GM18526 (cell line): ENCODE measurements around the gene GRIN2A.

Source experiments
- POLR2A ChIP-seq: IDR thresholded peaks from 3 replicates; pipeline ENCODE4 v1.6.1; 2011; ENCODE audit not compliant: insufficient read length; ENCODE audit errors: extremely low read depth

The GRIN2A gene

DNA sequence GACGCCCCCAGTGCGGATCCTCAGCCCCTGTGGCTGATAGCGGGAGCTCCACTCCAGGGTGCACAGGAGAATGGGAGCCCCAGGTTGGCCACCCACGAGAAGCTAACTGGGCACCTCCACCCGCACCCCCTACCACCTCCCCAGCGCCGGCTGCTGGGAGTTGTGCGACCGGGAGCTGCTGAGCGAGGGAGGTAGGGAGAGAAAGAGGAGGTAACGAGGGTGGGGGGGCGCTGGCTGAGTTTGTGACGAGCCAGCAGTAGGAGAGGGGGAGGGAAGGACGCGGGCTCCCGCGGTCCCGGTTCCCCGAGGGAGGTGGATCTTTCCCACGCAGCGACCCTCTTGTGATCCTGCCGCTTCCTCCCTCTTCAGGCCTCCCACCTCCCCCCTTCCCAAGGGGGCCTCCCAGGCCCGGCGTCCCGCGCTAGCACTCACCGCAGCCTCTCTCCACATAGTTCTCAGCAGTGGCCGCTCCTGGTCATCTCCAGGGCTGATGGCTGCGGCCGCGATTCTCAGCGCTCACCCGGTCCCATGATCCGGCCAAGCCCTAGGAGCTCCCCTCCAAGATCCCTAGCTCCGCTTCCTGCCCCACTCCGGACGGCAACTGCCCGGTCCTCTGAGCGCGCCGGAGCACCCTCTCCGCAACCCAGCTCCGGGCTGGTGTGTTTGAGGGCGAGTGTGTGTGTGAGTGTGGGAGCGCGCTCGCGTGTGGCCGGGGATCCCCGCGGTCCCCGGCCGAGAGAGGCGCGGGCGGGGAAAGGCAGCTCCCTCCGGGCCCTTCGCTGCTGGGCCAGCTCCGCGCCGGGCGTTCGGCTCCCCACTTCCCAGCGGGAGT is at the start of gene GRIN2A:
Gene GRIN2A, minus strand, starts transcription at position 207 of the 832 bp plus-strand sequence. CDS start 2,017 bp downstream, outside the sequence.
- TF ChIP-seq POLR2A: no peak

DNA sequence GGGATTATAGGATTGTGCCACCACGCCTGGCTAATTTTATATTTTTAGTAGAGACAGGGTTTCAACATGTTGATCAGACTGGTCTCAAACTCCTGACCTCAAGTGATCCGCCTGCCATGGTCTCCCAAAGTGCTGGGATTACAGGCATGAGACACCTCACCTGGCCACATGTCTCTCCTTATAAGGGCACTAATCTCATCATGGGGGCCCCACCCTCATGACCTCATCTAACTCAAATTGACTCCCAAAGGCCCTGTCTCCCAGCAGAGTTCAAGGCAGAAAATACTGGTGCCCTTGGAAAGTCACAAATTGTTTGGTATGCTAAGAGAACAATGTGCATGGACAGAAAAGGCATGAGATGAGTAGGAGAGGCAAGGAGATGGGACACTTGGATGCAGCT is 49.3 kb upstream of the GRIN2A start:
- no peak for TF ChIP-seq POLR2A

DNA sequence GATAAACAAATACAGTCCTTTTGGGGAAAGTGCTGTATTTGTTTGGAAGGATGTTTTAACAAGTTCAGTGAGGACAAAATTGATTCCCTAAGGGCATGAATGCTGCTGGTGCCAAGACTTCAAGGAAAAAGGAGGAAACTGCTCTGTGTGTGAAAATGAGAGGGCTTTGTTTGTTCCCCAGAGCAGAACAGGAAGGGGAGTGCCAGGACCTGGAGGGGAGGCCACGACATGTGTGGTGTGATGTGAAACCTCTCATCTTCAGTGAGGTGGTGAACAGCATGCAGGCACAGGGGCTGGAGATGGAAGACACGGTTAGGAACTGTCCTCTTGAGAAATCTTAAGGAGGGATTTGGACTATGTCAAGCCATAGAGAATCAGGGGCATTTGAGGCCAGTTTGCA is 46.6 kb upstream of the GRIN2A start:
- no peak for TF ChIP-seq POLR2A

DNA sequence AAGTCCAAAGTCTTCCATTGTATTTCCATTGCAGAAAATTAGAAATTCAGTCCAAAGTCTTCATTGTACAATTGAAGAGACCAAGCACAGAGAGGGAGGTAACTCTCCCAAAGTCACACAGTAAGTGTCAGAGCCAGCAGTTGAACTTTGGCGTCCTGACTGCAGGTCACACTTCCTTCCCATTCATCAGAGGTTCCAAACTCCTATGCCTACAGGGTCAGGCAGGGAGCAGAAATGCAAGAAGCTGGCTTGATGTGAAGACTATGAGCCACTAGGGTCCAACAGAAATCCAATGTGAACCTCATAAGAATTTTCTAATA is 44.7 kb upstream of the GRIN2A start:
- no peak for TF ChIP-seq POLR2A

DNA sequence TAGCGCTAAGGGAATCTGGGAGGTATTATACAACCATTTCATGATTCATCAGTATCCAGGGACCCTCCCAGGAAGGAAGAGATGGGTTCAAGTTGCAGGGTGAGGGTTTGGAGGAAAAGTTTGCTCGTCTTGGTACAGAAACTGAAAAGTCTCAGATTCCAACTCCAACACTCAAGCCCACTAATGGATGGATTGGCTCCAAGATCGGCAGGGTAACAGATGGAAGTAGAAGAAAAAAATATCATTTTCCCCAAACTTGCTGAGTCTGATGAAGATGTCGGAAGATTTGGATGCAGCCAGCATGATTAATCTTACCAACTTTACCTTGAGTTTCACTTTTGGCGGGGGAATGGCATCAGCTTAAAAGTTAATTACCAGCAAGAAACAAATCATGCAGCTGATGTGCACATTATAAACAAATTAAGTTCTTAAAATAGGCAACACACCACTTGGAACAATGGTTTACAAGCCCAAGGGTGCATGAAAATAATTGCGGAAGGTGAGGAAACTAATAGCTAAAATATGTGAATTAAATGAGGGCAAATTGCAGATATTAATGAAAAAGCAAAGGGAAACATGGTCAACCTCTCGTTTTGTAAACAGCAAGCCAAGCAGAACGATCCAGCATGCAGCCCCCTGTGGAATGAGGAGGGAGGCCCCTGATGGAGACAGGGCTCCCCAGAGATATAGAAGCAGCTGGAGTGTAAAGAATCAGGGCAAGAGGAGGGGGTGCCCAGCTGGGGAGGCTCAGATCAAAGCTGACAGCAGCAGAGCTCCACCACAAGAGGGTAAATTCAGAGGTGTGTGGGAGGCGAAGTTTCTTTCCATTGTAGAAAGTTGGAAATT is 44.1 kb upstream of the GRIN2A start:
- TF ChIP-seq POLR2A: no peak

DNA sequence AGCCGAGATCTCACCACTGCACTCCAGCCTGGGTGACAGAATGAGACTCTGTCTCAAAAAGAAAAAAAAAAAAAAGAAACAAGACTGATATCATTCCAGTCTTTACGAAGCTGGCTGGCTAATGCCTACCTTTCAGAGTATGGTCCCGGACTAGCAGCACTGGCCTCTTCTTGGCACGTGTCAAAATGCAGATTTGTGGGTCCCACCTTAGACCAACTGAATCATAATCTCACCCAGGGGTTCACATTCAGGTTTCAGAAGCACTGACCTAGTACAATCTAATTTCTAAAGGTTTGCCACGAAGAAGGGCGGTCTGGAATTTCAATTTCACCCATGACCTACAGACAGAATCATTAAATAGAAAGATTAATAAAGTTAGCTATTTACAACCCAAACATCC is 43.4 kb upstream of the GRIN2A start:
- TF ChIP-seq POLR2A: no peak

DNA sequence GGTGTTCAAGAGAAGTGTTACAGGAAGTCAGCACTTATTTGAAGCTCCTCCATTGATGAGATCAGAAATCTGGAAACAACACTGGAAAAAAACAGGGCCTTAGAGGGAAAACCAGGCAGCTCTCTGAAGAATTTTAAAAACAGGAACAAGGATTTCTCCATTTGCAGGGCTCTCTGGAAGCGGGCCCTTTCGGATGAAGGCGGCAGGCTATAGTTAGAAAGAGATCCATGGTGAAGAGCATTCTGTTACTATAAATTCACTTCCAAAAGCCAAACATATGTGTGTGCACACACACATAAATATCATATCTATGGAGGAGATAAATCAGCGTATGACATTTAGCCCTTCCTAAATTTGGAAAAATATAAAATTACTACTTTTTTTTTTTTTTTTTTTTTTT is 42.6 kb upstream of the GRIN2A start:
- no peak for TF ChIP-seq POLR2A

DNA sequence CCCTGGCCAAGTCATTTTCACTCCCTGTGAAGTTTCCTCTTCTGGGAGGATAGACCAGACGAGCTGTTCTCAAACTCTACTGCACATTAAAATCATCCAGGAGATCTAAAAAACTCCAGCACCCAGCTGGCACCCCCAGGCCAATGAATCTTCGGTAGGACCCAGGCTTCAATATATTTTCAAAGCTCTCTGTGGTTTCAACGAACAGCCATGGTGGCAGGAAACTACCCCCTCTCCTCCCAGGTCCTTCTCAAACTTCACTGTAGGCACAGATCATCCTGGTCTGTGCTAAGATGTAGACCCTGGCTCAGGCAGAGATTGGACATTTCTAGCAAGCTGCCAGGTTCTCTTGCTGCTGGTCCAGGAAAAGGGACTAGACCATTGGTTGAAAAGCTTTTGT is 38.7 kb upstream of the GRIN2A start:
- no peak for TF ChIP-seq POLR2A

DNA sequence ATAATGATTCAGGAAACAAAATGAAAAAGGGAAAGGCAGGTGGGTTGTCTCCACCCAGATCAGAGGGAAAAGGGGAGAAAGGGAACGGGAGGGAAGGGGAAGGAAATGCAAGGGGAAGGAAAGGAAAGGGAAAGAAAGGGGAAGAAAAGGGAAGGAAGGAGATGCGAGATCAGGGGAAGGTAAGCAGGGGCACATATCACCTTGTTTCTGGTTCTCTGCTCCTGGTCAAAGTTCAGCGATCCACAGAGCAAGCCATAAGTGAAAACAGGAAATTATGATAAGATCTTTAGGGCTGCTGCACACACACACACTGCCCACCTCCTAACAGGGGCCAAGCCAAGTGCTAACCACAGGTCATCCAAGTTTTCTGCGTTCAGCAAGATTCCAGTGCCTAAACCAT is 37.5 kb upstream of the GRIN2A start:
- no peak for TF ChIP-seq POLR2A

DNA sequence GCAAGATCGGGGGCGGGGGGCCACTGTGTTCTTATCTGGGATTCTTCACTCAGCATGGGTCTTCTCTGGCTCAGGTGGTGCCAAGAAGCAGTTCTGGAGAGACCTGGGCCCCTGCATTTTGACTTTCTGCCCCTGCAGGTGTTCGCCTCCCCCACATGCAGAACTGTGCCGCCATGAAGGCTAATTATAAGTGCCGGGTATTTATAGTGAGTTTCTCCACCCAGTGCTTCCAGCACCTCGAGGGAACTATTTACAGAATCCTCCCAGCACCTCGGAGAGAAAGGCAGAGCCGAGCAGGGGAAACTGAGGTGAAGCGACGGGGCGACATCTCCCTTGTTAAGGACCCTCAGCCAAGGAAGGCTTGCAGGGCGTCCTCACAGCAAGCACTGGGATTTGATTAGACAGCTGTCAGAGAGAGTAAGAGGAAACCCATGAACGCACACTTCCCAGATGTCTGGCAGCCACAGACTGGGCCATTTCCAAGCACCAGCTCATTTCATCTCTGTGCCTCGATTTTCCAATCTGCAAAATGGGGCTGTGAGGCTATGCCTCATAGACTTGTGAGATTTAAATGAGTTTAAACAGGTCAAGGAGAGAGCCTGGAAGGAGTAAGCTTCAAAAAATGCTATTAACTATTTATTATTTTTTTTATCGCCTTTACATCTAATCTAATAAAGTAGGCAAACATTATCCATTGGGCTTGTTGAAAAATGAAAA is 36.4 kb upstream of the GRIN2A start:
- TF ChIP-seq POLR2A: no peak

DNA sequence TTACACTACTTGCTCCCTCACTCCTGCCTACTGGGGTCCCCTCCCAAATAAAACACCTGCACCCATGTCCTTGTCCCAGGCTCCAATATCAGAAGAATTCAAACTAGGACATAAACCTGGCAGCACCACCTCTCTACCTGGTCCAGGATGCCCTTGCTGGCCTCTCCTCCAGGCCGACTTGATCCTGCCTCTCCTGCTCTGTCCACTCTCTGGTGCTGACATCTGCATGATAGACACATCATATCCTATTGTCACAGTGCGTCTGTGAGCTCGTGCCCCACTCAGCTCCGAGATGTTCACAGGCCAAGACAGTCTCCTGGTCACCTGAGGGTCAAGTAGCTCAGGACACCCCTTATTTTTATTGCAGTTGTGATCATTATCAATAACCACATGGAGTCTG is 31.5 kb upstream of the GRIN2A start:
- TF ChIP-seq POLR2A: no peak

DNA sequence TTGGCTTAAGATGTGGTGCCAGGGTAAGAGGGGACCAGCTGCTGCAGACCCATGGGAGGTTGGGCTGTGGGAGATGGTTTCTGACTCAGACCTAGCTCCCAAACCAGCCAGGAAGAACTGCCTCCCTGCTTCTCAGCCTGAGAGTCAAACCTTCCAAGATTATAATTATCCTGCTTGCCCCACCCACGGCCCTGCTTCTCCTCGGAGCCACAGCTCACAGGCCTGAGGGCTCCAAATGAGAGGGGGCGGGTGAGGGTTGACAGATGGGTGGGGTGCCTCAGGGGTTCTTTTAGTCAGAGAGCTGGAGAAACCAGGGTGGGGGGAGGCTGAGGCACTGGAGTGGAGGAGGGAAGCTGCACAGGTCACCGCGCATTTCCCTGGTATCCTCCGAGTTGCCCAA is 28.7 kb upstream of the GRIN2A start:
- no peak for TF ChIP-seq POLR2A

DNA sequence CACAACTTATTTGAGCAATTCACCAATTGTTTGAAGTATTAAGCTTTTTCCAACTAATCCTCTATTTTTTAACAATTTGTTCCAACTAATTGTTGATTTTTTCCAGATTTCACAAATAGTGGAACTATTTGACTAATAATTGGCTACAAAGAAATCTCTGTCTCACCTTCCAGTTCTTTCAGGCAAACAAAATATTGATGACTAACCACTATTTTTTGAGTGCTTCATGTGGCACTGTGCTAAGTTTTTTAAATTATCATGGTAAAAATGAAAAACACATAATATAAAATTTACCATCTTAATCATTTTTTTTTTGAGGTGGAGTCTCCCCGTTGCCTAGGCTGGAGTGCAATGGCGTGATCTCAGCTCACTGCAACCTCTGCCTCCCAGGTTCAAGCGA is 24.6 kb upstream of the GRIN2A start:
- TF ChIP-seq POLR2A: no peak

DNA sequence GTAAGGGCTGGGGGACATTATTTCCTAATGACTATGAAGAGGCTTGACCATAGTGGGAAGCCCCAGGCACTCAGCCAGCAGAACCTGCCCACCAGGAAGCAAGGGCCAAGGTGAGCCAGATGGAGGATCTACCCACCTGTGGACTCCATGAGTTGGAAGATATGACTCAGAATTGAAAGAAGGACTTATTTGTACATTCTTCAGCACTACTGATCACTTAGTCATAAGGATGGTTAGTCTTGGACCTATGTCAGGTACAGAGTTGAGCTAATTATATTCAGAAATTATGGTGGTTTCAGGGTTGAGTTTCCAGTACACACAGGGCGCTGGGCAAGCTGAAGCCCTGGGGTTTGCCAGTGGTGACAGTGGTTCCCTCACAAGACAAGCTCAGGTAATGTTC is 24.0 kb upstream of the GRIN2A start:
- TF ChIP-seq POLR2A: no peak

DNA sequence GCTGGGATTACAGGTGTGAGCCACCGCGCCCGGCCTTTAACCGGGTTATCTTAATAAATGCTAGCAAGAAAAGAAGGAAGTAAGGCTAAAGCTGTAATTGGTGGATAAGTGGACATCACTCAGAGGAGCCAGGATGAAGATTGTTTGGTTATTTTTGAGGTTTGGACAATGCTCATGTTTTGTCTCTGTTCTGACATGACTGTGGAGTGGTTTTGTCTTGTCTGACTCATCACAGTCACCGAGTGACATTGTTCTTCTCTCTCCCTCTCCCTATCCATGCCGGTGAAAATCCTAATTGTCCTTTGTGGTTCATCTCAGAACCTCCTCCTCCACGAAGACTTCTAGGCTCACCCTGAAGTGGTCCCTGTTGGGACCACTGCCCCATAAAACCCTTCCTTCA is 23.5 kb upstream of the GRIN2A start:
- no peak for TF ChIP-seq POLR2A

DNA sequence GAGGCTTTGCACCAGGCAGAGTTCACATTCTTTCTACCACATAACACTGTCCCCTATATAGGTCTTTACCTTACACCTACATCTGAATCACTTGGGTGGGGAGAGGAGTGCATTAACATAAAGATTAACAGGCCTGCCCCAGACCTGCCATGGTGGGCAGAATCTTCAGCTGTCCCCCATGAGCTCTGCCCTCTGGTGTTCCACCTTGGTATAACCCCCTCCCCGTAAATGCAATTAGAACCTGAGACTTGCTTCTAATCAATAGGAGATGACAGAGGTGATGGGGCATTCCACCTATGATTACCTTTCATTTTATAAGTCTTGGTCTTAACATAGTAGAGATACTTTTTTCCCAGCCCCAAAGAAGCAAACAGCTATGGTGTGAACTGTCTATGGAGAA is 20.4 kb upstream of the GRIN2A start:
- no peak for TF ChIP-seq POLR2A
